ENCODE data around the gene MADCAM1. TPM values are rescaled to one million over a fixed set of nuclear protein-coding genes. Genes with fewer than 3 reads are reported as not detected.

MADCAM1 gene
- total RNA-seq, 1 experiment from 2014 or later, result 0.84 TPM

GRCh38 chr19:492091-492531 lies 4.2 kb upstream of the MADCAM1 start:
- intact Hi-C loops (cut with micrococcal nuclease; ENCODE audit: unreplicated experiment), result no loop called here

GRCh38 chr19:493391-494170 lies 2.7 kb upstream of the MADCAM1 start:
- ChIA-PET POLR2A (ENCODE audit: low non-redundant PET) (no interaction called here), CTCF (no interaction called here)
- intact Hi-C loops (cut with micrococcal nuclease; ENCODE audit: unreplicated experiment), result no loop called here
- Histone ChIP-seq H3K27me3 (replicated peaks; ENCODE audit: insufficient read depth, low read depth, low read length, poor library complexity) (peaks cover 15% of the 10 kb centered on the region), H3K9me3 (ENCODE audit: low read depth, low read length, poor library complexity, severe bottlenecking) (no peaks in the 10 kb centered on the region), H3K4me1 (ENCODE audit: insufficient read depth, low read length, poor library complexity, severe bottlenecking) (no peaks in the 10 kb centered on the region), H3K36me3 (ENCODE audit: insufficient read depth, low read length, poor library complexity, severe bottlenecking) (no peaks in the 10 kb centered on the region), H3K27ac (ENCODE audit: low read depth, low read length, poor library complexity, severe bottlenecking) (no peak overlapping the region), H3K4me3 (ENCODE audit: low read depth, low read length, poor library complexity, severe bottlenecking) (no peak overlapping the region)
- TF ChIP-seq EZH2 (IDR thresholded peaks at IDR 0.05; ENCODE audit: borderline replicate concordance, low read depth, low read length, poor library complexity, severe bottlenecking) (no peak), CTCF (conservative IDR thresholded peaks at IDR 0.05; ENCODE audit: low read depth, low read length) (no peak)
- no TSS peak for BruUV-seq (replicated peaks)
- no peak for DNase-seq (ENCODE audit: low spot score)

More at GRCh38 chr19:492091-492531, 4.2 kb upstream of the MADCAM1 start:
- no peaks in the 10 kb centered on the region for H3K4me1 ChIP-seq (ENCODE audit: insufficient read depth, low read length, poor library complexity, severe bottlenecking)
- ChIA-PET POLR2A (ENCODE audit: low non-redundant PET) (no interaction called here), CTCF (interaction anchor here (1.6 kb wide), 1 partner anchor 14 kb away, joined by 7 read pairs; no protein-coding TSS in a partner anchor)
- H3K36me3 ChIP-seq (ENCODE audit: insufficient read depth, low read length, poor library complexity, severe bottlenecking), result no peaks in the 10 kb centered on the region
- BruUV-seq (replicated peaks), result no TSS peak
- H3K4me3 ChIP-seq (ENCODE audit: low read depth, low read length, poor library complexity, severe bottlenecking), result no peak overlapping the region
- no peak overlapping the region for H3K27ac ChIP-seq (ENCODE audit: low read depth, low read length, poor library complexity, severe bottlenecking)
- H3K27me3 ChIP-seq (replicated peaks; ENCODE audit: insufficient read depth, low read depth, low read length, poor library complexity), result peaks cover 8% of the 10 kb centered on the region
- no peaks in the 10 kb centered on the region for H3K9me3 ChIP-seq (ENCODE audit: low read depth, low read length, poor library complexity, severe bottlenecking)
- DNase-seq (ENCODE audit: low spot score), result no peak
- TF ChIP-seq EZH2 (IDR thresholded peaks at IDR 0.05; ENCODE audit: borderline replicate concordance, low read depth, low read length, poor library complexity, severe bottlenecking) (no peak), CTCF (conservative IDR thresholded peaks at IDR 0.05; ENCODE audit: low read depth, low read length) (no peak)

- Histone ChIP-seq H3K36me3 (ENCODE audit: insufficient read depth, low read length, poor library complexity, severe bottlenecking) (no peaks in the 10 kb centered on the region), H3K27ac (ENCODE audit: low read depth, low read length, poor library complexity, severe bottlenecking) (no peak overlapping the region), H3K9me3 (ENCODE audit: low read depth, low read length, poor library complexity, severe bottlenecking) (no peaks in the 10 kb centered on the region), H3K4me1 (ENCODE audit: insufficient read depth, low read length, poor library complexity, severe bottlenecking) (no peaks in the 10 kb centered on the region), H3K4me3 (ENCODE audit: low read depth, low read length, poor library complexity, severe bottlenecking) (no peak overlapping the region), H3K27me3 (replicated peaks; ENCODE audit: insufficient read depth, low read depth, low read length, poor library complexity) (peaks cover 15% of the 10 kb centered on the region)
- POLR2A ChIA-PET (ENCODE audit: low non-redundant PET), result no interaction called here
- intact Hi-C loops (cut with micrococcal nuclease; ENCODE audit: unreplicated experiment), result no loop called here
- BruUV-seq (replicated peaks), result no TSS peak
- TF ChIP-seq CTCF (conservative IDR thresholded peaks at IDR 0.05; ENCODE audit: low read depth, low read length), result no peak
- CTCF ChIA-PET, result interaction anchor here (0.6 to 1.9 kb wide), 2 partner anchors 12 to 305 kb away, joined by 4 to 8 read pairs; no protein-coding TSS in a partner anchor
- DNase-seq (ENCODE audit: low spot score), result no peak
Observed at GRCh38 chr19:494171-495080, 1.9 kb upstream of the MADCAM1 start.
